SK-N-SH (cell line): Measurements from ENCODE around the gene EIPR1.

ENCODE experiments used
- CHD2 ChIP-seq: fragments of 150-350 bp; IDR thresholded peaks from 2 replicates; pipeline ENCODE4 v1.6.1; 2018; ENCODE audit warnings: low read length; ENCODE audit not compliant: partially characterized antibody
- EP300 ChIP-seq, 2 experiments: IDR thresholded peaks; 2 replicates each; pipeline versions ENCODE4 v1.4.0 to v1.6.1; 2012; ENCODE audit warnings: borderline replicate concordance in 1 of 2, low read depth in 1 of 2, low read length in 1 of 2
- FOSL2 ChIP-seq: IDR thresholded peaks from 2 replicates; pipeline ENCODE4 v1.4.0; 2012; ENCODE audit warnings: low read depth, mild to moderate bottlenecking, moderate library complexity, borderline replicate concordance
- FOXM1 ChIP-seq: IDR thresholded peaks from 2 replicates; pipeline ENCODE4 v1.4.0; 2012; ENCODE audit warnings: low read depth, mild to moderate bottlenecking
- MAX ChIP-seq: IDR thresholded peaks from 2 replicates; pipeline ENCODE4 v1.4.0; 2012; ENCODE audit warnings: low read depth
- MXI1 ChIP-seq: IDR thresholded peaks from 2 replicates; pipeline ENCODE4 v1.6.1; 2012; ENCODE audit warnings: mild to moderate bottlenecking, low read depth, low read length, improper control_type of control experiment
- POLR2AphosphoS5 ChIP-seq: IDR thresholded peaks from 2 replicates; pipeline ENCODE4 v1.6.1; 2012; ENCODE audit warnings: low read depth, low read length
- RAD21 ChIP-seq: IDR thresholded peaks from 2 replicates; pipeline ENCODE4 v1.6.1; 2012; ENCODE audit warnings: mild to moderate bottlenecking, low read length
- SMC3 ChIP-seq: IDR thresholded peaks from 2 replicates; pipeline ENCODE4 v1.6.1; 2012; ENCODE audit warnings: low read depth, low read length, improper control_type of control experiment
- TCF12 ChIP-seq: IDR thresholded peaks from 2 replicates; pipeline ENCODE4 v1.4.0; 2012
- USF2 ChIP-seq: fragments of 150-350 bp; IDR thresholded peaks from 2 replicates; pipeline ENCODE4 v1.6.1; 2017; ENCODE audit warnings: antibody characterized with exemption, low read length, low read depth, borderline replicate concordance
- TF ChIP-seq, protein P1 (sequence below): fragments of 200-600 bp; sonication (generic); IDR thresholded peaks from 2 replicates; pipeline ENCODE4 v1.6.1; 2017; ENCODE audit warnings: antibody characterized with exemption, mild to moderate bottlenecking, moderate library complexity

DNA sequence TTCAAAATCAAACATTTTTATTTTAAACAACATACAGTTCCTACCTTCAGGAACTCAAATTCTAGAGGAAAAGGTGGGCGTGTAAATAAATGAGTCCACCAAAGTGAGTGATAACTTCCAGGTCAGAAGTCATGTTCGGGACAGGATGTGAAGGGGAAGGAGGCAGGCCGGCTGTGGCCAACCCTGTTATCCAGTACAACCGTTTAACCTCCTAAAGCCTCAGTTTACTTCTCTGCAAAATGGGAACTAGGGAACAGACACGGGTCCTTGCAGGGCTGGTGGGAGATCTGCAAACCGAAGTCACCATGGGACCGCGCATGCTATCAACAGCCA lies 373 bp downstream of the EIPR1 start:
- TF ChIP-seq, protein P1, sequence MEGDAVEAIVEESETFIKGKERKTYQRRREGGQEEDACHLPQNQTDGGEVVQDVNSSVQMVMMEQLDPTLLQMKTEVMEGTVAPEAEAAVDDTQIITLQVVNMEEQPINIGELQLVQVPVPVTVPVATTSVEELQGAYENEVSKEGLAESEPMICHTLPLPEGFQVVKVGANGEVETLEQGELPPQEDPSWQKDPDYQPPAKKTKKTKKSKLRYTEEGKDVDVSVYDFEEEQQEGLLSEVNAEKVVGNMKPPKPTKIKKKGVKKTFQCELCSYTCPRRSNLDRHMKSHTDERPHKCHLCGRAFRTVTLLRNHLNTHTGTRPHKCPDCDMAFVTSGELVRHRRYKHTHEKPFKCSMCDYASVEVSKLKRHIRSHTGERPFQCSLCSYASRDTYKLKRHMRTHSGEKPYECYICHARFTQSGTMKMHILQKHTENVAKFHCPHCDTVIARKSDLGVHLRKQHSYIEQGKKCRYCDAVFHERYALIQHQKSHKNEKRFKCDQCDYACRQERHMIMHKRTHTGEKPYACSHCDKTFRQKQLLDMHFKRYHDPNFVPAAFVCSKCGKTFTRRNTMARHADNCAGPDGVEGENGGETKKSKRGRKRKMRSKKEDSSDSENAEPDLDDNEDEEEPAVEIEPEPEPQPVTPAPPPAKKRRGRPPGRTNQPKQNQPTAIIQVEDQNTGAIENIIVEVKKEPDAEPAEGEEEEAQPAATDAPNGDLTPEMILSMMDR: no peak
- TF ChIP-seq USF2: no peak
- TF ChIP-seq CHD2: no peak
- no peak; the same call in 1 of the 2 replicates for TF ChIP-seq MXI1
- TF ChIP-seq RAD21: no peak
- TF ChIP-seq POLR2AphosphoS5: no peak; the same call in 1 of the 2 replicates
- no peak for TF ChIP-seq FOXM1
- no peak for TF ChIP-seq FOSL2
- no peak for TF ChIP-seq EP300 (IDR thresholded peaks at IDR 0.05; ENCODE audit: borderline replicate concordance in 1 of 2, low read depth in 1 of 2, low read length in 1 of 2)
- TF ChIP-seq SMC3: no peak
- TF ChIP-seq TCF12: no peak
- TF ChIP-seq MAX: no peak
